ENCODE results near the gene ARHGAP29.

ARHGAP29 gene

DNA sequence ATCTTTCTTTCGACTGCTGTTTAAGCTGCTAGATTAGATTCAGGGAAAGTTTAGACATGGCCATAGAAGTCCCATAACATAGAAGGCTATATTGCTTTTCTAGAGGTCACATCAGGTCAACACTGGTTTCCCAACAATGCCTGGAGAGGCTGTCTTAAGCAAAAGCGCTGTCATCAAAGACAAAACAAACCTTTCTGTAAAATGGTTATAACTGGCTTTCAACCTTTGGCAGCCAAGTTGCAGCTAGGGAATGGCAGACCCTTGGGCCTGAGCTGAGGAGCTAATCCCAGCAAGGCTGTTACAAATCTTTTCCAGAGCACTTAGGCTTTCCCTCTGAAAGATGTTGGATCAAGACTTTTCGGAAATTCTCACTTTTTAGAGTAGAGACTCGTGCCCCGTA is 105.3 kb downstream of the ARHGAP29 start:
- H3K36me3 Mint-ChIP-seq (ENCODE audit: insufficient read depth), result no peaks in the 10 kb centered on the region
- peaks cover 0 to 2% of the 10 kb centered on the region in 2 donors for H3K9me3 Mint-ChIP-seq
- H3K27ac Mint-ChIP-seq, result no peak overlapping the region
- no peak for DNase-seq
- H3K4me3 Mint-ChIP-seq, result no peak overlapping the region
- H3K27me3 Mint-ChIP-seq, result peaks cover 42 to 55% of the 10 kb centered on the region in 2 donors
- no peaks in the 10 kb centered on the region for H3K4me1 Mint-ChIP-seq (ENCODE audit: low read depth in 2 of 2)
- ATAC-seq (replicated peaks), result no peak

- Mint-ChIP-seq H3K36me3 (ENCODE audit: insufficient read depth) (no peaks in the 10 kb centered on the region), H3K4me3 (no peak overlapping the region), H3K4me1 (ENCODE audit: low read depth in 2 of 2) (no peaks in the 10 kb centered on the region), H3K9me3 (peaks cover 0 to 2% of the 10 kb centered on the region in 2 donors), H3K27ac (no peak overlapping the region), H3K27me3 (peaks cover 39 to 49% of the 10 kb centered on the region in 2 donors)
- ATAC-seq (replicated peaks) (no peak), DNase-seq (no peak)
These were observed 106.4 kb downstream of the ARHGAP29 start for GRCh38 chr1:94130851-94131595.

DNA sequence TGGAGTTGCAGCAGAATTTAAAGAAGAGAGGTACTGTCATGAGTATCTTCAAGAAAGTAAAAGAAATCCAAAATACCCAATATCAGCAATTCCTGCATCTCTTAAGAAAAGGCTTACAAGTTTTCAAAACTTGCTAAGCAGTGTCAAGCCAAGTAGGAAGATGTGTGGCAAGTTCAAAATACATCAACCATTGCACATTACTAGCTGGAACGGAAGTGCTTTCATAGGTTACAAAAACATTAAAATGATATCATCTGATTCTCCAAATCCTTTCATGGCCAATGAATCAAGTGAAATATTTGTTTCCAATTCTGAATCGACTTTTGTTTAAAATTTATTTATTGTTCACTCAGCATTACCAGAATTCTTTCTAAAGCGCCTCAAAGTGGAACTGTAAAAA is 110.7 kb downstream of the ARHGAP29 start:
- ATAC-seq (replicated peaks) (no peak), DNase-seq (no peak)

DNA sequence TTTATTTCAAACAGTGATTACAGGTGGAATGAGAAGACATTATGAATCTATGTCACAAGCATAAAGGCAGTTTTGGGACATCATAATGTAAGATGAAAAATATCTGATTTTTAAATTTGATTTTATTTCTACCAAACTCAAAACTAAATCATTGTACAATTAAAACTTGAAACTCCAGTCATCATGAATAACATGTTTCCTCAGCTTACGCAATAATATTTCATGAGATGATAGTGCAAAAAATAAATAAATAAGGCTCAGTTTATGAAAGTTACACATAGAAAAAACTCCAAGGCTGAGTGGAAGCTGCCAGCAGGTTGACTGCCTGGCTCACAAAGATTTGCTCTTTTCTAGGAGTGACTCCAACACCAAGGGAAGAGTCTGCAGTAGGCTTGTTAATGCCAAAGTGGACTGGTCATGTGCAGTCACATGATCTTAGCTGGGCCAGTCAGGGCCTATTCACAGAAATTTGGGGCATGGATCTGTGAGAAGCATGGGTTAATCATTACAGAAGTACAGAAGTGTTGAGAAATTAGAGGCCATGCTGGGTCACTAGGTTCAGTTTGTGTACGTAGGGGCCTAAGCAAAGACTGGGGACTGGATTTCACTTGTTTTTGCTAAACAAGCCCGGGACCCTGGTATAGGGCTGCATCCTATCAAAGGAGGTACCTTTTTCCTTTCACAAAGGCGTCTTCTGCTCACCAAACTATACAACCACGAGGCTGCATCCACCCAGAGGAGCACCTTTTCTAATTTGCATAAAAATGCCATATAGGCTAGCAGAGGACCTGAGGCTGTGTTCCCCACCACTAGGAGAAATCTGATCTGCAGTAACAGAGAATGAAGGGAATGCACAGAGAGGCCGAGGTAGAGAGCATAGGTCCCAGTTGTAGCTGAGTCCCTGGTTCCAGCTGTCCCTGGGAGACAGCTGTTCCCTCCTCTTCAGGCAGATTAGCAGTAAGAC is 111.6 kb downstream of the ARHGAP29 start:
- H3K4me1 Mint-ChIP-seq (ENCODE audit: low read depth in 2 of 2), result no peaks in the 10 kb centered on the region
- no peak overlapping the region for H3K4me3 Mint-ChIP-seq
- no peaks in the 10 kb centered on the region for H3K36me3 Mint-ChIP-seq (ENCODE audit: insufficient read depth)
- ATAC-seq (replicated peaks), result no peak
- H3K27me3 Mint-ChIP-seq, result peaks cover 40 to 41% of the 10 kb centered on the region in 2 donors
- no peaks in the 10 kb centered on the region for H3K9me3 Mint-ChIP-seq
- H3K27ac Mint-ChIP-seq, result no peak overlapping the region
- no peak for DNase-seq

More for the DNA sequence above, 110.7 kb downstream of the ARHGAP29 start:
- Mint-ChIP-seq H3K4me3 (no peak overlapping the region), H3K9me3 (no peaks in the 10 kb centered on the region), H3K36me3 (ENCODE audit: insufficient read depth) (no peaks in the 10 kb centered on the region), H3K27ac (no peak overlapping the region), H3K4me1 (ENCODE audit: low read depth in 2 of 2) (no peaks in the 10 kb centered on the region), H3K27me3 (peaks cover 39 to 41% of the 10 kb centered on the region in 2 donors)

GRCh38 chr1:94124538-94124937 is 112.8 kb downstream of the ARHGAP29 start:
- H3K4me1 Mint-ChIP-seq (ENCODE audit: low read depth in 2 of 2), result no peaks in the 10 kb centered on the region

DNA sequence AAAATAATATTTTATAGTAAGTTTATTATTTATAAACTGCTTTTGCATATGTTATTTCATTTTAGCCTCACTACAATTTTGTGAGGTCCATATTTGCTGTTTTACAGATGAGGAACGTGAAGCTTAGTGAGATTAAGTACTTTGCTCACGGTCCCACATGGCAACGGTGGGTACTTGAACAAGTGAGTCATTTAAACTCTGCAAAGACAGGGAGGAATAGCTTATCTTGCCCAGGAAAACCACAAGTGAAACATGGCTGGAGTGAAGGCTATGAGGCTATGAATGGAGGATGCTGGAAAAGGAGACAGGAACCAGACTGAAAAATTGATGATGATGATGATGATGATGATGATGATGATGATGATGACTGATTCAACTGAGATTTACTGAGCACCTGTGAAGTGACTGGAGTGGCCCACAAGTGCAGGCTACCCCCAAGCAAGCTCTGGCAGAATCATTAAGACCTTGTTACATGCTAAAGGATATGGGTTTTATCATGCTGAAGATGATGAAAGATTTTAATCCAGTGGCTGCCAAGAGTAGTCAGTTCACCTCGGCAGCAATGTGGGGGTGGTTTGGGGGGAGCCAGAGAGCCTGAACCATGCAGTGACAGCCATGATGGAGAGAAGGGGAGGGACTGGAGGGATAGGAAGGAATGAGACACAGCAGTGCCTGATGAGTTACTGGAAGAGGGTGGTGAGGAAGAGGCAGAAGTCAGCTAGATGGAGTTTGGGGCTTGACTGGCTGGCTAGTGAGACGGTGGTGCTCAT is 115.0 kb downstream of the ARHGAP29 start:
- Mint-ChIP-seq H3K27ac (no peak overlapping the region), H3K4me1 (ENCODE audit: low read depth in 2 of 2) (no peaks in the 10 kb centered on the region), H3K36me3 (ENCODE audit: insufficient read depth) (no peaks in the 10 kb centered on the region), H3K27me3 (peaks cover 45 to 51% of the 10 kb centered on the region in 2 donors), H3K9me3 (no peaks in the 10 kb centered on the region), H3K4me3 (no peak overlapping the region)
- ATAC-seq (replicated peaks), result no peak
- DNase-seq, result no peak

More at GRCh38 chr1:94124538-94124937, 112.8 kb downstream of the ARHGAP29 start:
- Mint-ChIP-seq H3K4me3 (no peak overlapping the region), H3K36me3 (ENCODE audit: insufficient read depth) (no peaks in the 10 kb centered on the region), H3K27ac (no peak overlapping the region), H3K9me3 (no peaks in the 10 kb centered on the region), H3K27me3 (peaks cover 49 to 53% of the 10 kb centered on the region in 2 donors)
- ATAC-seq (replicated peaks) (no peak), DNase-seq (no peak)

All from effector memory CD8-positive, alpha-beta T cell (primary cell).